NK-92 (cell line): ENCODE results near the gene PLA2G4B.
"Not testable (repeated sequence)": the region's sequence is repeated elsewhere in the genome, so short reads cannot be mapped to it uniquely, and the experiment has no call there.

ENCODE experiments used
- DNase-seq: peaks from one replicate; lab custom pipeline; 2025; ENCODE audit not compliant: unreplicated experiment; lab: John Stamatoyannopoulos, UW

PLA2G4B gene

DNA sequence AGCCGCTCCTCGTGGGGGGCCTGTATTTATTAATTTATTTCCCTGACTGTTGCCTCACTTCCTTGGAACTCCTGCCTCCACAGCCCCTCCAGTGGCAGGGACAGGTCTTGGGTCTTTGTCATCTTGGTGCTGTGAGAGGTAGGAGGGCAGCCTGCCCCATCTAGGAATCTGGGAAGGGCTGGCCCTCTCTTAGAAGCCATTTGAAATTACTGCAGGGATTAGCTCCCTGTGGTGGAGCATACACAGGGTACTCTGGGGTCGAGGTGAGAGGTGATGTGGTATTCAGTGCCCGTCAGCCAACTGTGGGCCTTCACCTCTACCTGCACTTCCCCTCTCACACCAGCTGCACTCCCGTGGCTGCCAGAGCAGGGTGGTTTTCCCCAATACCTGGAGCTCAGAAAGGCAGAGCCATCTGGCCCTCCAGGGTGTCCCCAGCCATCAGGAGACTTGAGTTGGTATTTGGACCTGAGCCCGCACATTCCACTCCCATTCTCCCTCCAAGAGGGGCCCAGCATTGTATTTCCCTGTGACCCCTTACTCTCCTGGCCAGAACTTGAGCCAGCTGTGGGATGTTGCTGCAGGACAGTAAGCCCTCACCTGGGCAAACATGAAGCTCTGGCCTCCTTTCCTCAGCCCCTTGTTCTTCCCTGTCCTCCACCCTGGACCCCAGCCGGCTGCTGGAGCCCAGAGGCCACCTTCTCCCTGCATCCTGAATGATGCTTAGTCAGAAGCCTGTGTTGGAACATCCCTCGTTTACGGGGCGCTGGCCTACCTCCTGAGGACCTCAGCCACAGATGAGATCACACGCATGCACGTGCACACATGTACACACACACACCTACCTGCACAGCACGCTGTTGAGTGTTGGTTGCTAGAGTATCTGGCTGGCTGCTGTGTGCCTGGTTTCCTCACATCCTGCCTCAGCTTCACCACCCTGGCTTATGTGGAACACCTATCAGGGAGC lies 12.8 kb upstream of the PLA2G4B start:
- DNase-seq, result no peak

DNA sequence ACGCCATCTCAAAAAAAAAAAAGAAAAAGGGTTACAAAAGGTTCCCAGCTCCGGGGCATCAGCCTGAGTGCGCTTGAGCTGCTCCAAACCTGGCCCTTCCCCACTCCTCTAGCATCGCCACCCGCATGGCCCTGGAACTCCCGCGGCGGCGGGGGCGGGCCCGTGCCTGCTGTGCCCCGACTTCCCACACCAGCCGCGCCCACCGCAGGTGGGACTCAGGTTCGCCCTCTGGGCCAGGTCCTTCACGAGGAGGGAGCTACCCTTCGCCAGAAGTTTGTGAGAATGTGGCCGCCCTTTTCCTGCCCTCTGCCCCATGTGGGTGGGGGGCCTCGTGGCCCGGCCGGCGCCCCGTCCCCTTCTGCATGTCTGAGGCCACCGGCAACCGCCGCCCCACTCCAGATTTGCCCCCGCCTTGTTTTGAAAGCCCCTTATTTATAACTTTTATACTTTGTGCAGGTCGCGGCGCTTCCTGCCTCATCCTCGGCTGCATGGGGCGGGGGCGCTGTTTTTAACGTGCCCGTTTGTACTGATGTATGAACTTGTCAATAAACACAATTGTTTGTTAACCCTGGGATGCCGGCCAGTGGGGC lies 11.3 kb upstream of the PLA2G4B start:
- DNase-seq, result no peak

DNA sequence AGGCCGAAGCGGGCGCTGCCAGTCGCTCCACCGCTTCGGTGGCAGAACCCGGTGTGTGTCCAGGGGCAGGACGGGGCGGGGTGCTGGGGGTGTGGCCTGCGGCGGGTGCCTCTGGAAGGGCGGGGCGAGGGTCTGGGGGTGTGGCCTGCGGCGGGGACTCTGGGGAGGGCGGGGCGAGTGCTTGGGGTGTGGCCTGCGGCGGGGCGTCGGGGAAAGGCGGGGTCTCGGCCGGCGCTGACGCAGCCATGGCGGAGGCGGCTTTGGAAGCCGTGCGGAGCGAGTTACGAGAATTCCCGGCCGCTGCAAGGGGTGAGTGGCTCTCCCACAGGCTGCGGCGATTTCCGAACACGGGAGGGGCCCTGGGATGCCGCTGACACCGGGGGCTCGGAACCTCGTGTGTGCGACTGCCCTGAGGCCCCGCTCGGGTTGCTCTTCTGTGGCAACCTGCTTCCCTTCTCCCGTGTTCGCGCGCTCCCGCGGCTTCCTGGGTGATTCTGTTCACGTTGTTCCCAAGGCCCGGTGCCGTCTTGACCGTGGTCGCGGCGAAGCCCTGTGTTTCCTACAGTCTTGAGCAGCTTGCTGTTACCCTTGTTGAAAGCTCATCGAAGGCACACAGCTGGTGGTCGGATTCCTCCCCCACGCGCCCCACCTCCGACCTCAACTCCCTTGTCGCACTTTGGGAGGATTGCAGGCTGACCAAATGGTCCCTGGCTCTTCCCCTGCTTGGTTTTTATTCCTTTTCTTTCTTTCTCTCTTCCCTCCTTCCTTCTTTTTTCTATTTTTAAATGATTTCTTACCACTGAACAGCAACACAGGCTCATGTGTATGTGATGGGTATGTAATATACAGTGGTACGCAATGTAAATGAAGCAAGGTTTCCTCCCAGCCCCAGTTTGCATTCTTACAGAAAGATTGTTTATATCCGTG lies 10.5 kb upstream of the PLA2G4B start, which contains the start of gene JMJD7:
TSS of gene JMJD7 (plus strand) at position 213 of the 927 bp plus-strand sequence. CDS start at position 246, 33 bp downstream.
- DNase-seq, result peak; percentile 70

DNA sequence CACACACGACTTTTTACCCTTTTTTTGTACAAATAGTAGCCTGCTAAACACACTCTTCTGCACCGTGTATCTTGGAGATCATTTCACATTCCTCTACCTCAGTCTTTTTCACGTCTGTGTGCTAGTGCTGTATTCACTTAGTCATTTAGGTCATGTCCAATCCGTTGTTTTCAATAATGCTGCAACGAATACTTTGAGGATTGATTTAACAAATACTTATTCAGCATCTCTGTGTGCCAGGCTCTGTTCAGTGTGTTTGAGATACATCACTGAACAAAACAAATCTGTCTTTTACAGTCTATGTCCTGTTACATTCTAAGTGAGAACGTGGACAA lies 9.9 kb upstream of the PLA2G4B start:
- no peak for DNase-seq

DNA sequence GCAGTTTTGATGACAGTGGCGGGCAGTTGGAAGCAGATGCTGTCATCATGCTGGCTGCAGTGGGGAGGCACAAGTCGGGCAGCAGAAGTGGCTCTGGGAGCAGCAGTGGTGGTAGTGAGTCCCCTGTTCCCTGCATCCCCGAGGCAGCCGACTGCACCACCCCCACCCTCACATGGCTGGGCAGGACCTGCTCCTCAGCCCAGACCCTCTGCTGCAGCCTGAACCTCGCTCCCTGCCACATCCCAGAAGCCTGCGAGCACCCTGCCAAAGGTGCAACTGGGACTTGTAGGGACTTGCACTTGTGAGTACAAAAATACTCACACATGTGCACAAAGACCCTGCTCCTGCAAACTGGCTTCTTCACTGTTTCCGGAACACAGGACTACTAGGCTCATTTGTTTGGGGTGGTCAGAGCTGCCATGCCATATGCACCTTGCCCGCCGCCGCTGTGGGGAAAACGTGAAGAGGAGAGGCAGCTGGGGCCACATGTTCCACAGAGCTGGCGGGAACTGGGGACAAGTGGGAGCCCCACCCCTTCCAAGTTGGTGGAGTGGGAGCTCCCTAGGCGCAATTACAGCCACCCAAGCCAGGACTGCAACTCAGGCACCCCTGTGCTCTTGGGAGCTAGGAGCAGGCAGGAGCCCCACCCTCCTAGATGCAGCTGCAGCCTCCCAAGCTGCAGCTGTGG lies 8.5 kb upstream of the PLA2G4B start:
- DNase-seq, result no peak

DNA sequence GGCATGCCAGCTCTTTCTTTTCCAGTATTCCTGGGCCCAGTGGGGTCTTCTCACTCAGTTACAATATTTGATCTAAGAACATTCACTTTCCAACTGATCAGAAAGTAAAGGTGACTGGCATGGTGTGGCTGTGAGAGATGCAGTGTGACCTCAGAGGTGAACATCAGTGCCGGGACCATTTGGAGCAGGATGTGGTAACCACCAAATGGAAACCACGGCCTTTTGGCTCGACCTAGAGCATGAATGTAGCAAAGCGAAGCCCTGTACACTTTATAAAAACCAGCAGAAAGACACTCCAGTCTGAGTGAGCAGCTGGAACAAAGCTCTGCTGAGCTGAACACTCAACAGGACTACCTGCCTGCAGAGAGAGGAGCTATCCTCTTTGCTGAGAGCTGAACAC lies 7.4 kb upstream of the PLA2G4B start:
- DNase-seq, result not testable (repeated sequence)

DNA sequence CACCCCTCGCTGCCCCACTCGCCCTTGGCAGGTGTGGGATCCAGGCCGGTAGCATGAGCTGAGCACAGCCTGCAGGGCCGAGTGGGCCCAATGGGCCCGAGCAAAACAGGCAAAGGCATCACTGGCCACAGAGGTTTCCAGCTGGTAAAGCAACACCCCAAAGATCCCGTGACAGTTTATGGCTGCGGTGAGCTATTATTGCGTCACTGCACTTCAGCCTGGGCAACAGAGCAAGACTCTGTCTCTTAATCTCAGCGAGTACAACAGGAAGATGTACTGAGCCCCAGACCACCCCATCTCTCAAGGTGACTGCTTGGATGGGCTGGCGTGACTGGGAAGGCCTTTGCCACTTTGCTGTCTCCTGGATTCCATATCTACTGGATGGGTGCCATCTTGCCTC lies 6.4 kb upstream of the PLA2G4B start:
- DNase-seq, result no peak

DNA sequence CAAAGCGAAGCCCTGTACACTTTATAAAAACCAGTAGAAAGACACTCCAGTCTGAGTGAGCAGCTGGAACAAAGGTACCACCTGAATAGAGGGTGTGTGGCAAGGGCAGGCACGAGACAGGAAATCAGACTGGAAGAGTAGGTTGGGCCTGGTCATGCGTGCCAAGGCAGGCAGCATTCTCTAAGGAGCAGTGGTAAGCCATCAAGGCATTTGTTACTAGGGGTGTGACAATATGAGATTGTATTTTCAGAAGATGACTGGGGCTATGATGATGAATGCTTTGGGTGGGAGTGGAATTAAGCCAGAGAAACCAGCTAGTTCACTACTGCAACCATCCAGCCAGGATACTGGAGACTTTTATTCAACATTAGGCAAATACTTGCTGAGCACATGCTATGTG lies 5.8 kb upstream of the PLA2G4B start:
- no peak for DNase-seq

DNA sequence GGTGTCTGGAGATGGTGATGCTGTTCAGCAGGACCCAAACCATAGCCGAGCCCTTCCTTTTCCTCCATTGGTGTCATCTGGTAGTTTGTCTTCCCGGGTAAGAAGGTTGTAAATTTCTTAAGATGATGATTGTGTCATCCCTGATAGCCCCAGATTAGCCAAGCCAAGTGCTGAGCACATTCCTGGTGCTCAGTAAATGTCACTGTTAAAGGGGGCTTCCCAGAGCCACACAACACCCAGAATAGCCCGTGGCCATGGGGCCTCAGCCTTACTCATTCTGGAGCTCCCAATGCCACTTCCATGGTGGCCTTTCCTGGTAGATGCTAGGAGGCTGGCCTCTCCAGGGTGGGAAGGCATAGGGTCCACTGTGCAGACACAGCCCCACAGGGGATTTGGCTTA lies 4.6 kb upstream of the PLA2G4B start:
- no peak for DNase-seq

DNA sequence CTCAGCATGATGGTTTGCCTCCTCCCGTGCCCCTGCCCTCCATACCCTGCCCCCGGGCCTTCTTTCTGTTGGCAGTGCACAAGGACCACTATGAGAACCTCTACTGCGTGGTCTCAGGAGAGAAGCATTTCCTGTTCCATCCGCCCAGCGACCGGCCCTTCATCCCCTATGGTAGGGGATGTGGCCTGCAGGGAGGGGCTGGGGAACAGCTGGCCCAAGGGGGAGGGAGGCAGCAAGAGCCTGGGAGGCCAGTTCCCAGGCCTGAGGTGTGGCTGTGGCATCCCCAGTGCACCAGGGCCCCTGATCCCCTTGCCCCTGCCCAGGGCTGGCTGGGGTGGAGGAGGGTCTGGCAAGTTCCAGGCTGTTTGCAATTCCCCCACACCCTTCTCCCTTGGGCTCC lies 2.6 kb upstream of the PLA2G4B start:
- no peak for DNase-seq

DNA sequence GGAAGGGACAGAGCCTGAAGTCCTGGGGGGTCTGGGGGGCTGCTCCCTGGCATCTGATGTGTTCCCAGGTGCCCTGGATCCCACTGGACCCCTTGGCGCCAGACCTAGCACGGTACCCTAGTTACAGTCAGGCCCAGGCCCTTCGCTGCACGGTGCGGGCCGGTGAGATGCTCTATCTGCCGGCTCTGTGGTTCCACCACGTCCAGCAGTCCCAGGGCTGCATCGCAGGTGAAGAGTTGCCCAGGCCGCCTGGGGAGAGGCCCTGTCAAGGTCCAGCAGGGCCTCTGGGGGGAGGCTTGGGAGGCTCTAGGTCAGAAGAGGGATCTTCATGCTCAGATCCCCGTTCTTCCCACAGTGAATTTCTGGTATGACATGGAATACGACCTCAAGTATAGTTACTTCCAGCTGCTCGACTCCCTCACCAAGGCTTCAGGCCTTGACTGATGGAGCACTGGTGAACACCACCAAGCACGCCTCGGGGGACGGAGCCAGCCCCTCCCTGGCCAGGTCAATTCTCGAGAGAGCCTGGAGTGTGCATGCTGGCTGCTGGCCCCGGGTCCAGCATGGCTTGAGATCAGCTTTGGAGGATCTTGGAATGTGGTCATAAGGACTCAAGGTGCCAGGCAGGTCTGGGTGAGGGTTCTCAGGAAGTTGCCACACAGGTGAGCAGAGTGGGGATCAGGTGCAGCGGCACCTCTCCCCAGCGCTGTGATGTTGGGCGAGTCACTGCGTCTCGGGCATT lies 1.8 kb upstream of the PLA2G4B start:
- DNase-seq, result no peak

DNA sequence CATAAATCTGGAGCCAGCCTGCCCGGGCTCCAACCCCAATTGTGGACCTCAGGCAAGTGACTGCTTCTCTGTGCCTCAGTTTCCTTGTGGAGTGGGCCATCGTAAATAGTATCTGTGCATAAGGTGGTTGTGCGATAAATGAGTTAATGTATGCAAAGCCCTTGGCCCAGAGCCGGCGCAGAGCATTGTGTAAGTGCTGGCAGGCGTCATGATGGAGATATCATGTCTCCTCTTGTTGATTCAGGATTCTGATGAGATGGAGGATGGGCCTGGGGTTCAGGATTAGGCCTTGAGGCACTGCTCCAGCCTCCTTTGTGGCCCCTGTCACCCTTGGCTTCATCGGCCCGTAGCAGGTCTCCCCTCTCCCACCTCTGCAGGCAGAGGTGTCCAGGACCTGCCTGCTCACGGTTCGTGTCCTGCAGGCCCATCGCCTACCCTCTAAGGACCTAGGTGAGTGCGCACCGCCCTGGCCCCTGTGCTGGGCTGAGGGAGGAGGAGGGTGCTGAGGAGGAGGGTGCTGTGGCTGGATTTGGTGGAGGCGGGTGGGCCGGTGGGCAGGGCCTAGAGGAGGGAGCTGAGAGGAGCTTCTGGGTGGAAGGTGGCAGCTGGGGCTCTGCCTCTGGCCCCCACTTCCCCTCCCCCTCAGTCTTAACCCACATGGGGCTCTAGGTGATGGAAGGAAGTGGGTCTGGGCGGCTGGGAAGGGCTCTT lies 1.3 kb downstream of the PLA2G4B start:
- no peak for DNase-seq

DNA sequence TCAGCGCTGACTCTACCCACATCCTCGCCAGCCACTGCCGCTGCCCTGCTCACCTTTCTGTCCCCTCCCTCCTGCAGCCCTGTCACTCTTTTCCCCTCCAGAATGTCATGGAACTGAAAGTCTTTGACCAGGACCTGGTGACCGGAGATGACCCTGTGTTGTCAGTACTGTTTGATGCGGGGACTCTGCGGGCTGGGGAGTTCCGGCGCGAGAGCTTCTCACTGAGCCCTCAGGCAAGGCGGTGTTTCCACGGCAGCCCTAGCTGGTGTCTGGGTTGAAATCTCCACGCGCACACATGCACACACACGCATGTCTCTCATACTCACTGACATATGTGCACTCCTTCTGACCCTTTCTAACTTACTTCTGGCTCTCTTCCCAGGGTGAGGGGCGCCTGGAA lies 2.0 kb downstream of the PLA2G4B start:
- no peak for DNase-seq

DNA sequence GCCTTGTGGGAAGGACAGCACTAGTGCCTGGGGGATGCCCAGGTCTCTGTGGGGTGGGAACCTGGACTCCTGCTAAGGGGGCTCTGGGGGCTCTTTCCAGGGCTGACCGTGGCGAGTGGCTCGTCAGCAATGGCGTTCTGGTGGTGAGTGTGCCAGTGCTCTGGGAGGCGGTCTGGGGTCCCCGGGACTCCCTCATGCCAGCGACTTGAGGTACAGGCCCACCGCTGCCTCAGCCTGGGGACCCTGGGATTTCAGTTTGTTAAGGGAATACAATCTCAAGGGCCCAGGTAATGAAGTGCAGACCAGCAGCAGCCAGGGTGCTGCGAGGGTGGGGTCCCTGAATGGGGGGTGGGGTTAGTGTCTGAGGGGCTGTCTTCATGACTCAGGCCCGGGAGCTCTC lies 2.5 kb downstream of the PLA2G4B start:
- DNase-seq, result no peak

DNA sequence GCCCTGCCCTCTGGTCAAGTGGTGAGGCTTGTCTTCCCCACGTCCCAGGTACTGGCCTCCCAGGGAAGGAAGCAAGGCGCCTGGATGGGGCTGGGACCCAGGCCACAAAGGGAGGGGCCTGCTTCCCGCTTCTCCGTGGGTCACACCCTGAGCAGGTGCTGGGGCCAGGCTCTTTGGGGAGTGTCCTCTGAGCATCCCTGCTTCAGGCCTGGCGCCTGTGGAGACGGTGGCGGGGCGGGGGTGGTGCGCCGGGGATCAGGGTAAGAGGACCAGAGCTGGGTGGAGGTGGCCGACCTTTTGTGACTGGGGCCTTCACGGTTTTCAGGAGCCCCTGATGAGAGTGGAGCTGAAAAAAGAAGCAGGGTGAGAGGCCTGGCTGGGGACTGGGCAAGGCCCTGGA lies 3.6 kb downstream of the PLA2G4B start:
- no peak for DNase-seq

DNA sequence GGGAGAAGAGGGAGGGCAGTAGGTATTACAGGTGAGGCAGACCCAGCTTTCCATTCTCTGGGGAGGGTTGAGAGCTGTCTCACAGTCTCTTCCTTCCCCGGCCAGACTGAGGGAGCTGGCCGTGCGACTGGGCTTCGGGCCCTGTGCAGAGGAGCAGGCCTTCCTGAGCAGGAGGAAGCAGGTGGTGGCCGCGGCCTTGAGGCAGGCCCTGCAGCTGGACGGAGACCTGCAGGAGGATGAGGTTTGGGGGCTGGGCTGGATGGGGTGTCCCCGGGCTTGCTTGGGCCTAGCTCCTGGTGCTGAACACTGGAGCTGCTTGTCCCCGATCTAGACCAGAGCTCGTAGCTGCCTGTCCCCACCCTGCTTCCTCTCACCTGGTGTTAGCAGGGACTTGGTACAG lies 4.9 kb downstream of the PLA2G4B start:
- DNase-seq, result no peak

DNA sequence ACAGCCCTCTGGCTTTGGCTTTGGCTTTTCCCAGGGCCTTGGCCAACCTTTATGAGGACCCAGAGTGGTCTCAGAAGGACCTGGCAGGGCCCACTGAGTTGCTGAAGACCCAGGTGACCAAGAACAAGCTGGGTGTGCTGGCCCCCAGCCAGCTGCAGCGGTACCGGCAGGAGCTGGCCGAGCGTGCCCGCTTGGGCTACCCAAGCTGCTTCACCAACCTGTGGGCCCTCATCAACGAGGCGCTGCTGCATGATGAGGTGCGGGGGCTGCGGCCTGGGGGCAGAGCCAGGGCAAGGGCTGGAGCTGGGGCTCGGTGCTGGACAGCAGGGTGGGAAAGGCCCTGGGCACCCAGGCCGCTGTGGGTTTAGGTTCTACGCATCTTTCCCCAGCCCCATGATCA lies 6.2 kb downstream of the PLA2G4B start:
- DNase-seq, result no peak

DNA sequence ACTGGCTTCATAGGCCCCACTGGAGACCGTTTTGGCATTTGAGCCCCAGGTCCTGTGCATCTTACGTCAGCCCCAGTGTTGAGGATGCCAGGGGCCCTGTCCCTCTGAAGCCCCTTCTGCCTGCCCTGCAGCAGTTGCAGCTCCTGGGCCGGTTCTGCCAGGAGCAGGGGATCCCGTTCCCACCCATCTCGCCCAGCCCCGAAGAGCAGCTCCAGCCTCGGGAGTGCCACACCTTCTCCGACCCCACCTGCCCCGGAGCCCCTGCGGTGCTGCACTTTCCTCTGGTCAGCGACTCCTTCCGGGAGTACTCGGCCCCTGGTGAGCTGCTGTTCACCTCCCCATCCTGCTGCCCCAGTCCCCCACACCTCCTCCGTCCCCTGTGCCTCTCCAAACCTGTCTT lies 8.6 kb downstream of the PLA2G4B start:
- no peak for DNase-seq

DNA sequence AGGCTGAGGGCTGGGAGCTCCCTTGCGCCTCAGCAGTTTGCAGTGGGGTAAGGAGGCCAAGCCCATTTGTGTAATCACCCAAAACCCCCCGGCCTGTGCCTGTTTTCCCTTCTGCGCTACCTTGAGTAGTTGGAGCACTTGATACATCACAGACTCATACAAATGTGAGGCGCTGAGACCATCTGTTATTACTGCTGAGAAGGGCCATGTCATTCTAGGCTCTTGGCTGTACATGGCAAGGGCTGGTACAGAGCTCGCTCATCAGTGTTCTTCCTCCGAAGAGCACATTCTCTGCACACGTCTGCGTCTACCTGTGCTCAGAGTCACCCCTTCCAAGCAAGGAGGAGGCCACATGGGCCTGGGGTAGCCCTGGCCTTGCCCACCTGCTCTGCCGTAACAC lies 9.3 kb downstream of the PLA2G4B start:
- no peak for DNase-seq

DNA sequence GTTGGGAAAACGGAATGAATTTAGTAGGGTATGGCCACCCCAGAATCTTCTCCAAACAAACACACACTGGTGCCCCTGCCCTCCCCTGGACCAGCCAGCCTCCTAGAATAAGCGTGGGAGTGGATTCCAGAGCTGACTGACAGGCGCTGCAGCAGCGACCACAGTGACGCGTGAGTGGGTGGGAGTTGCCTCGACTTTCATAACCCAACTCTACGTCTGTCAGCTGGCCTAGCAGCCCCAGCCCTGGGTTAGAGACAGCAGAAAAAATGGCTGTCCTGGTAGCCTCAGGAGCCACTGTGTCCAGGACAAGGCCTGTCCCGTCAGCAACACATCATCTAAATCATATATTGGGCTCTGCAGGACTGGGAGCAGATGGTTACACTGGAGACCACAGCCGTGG lies 10.0 kb downstream of the PLA2G4B start:
- no peak for DNase-seq
